Smooth muscle cell (in vitro differentiated cells): ENCODE measurements around the gene NHSL1. TPM values are rescaled to one million over a fixed set of nuclear protein-coding genes. Genes with fewer than 3 reads are reported as not detected.

Experiments used
- DNase-seq: peaks from one replicate; lab custom pipeline; 2025; ENCODE audit not compliant: unreplicated experiment; lab: John Stamatoyannopoulos, UW
- H2AFZ ChIP-seq: fragments of 200-600 bp; sonication (generic); 2 replicates; pipeline ENCODE4 v1.6.0; 2016; ENCODE audit warnings: antibody characterized with exemption, low read depth, mild to moderate bottlenecking
- H3F3A ChIP-seq: fragments of 200-600 bp; sonication (generic); 2 replicates; pipeline ENCODE4 v1.6.0; 2017; ENCODE audit warnings: antibody characterized with exemption, low read depth
- H3K27ac ChIP-seq: fragments of 200-600 bp; sonication (generic); 2 replicates; pipeline ENCODE4 v1.5.1; 2016; ENCODE audit warnings: low read depth, mild to moderate bottlenecking
- H3K27me3 ChIP-seq: fragments of 200-600 bp; sonication (generic); 2 replicates; pipeline ENCODE4 v1.6.1; 2016; ENCODE audit warnings: low read depth, mild to moderate bottlenecking
- H3K36me3 ChIP-seq: fragments of 200-600 bp; sonication (generic); 2 replicates; pipeline ENCODE4 v1.5.1; 2016; ENCODE audit warnings: low read depth
- H3K4me1 ChIP-seq: fragments of 200-600 bp; sonication (generic); 2 replicates; pipeline ENCODE4 v1.5.1; 2016; ENCODE audit warnings: low read depth
- H3K4me2 ChIP-seq: fragments of 200-600 bp; sonication (generic); 2 replicates; pipeline ENCODE4 v1.6.0; 2016; ENCODE audit warnings: mild to moderate bottlenecking
- H3K4me3 ChIP-seq: fragments of 200-600 bp; sonication (generic); 2 replicates; pipeline ENCODE4 v1.5.1; 2016; ENCODE audit warnings: mild to moderate bottlenecking
- H3K79me2 ChIP-seq: fragments of 200-600 bp; sonication (generic); 2 replicates; pipeline ENCODE4 v1.6.0; 2016; ENCODE audit warnings: low read depth, mild to moderate bottlenecking
- H3K9ac ChIP-seq: fragments of 200-600 bp; sonication (generic); 2 replicates; pipeline ENCODE4 v1.6.0; 2016; ENCODE audit warnings: low read depth
- H3K9me3 ChIP-seq: fragments of 200-600 bp; sonication (generic); replicated peaks from 2 replicates; pipeline ENCODE4 v1.5.1; 2016; ENCODE audit warnings: low read depth
- H4K20me1 ChIP-seq: fragments of 200-600 bp; sonication (generic); 2 replicates; pipeline ENCODE4 v1.6.0; 2016; ENCODE audit warnings: low read depth
- CTCF ChIP-seq: fragments of 200-600 bp; sonication (generic); IDR thresholded peaks from 2 replicates; pipeline ENCODE4 v1.5.1; 2017; ENCODE audit warnings: borderline replicate concordance, mild to moderate bottlenecking, antibody characterized with exemption; ENCODE audit not compliant: insufficient read depth, poor library complexity, severe bottlenecking
- WGBS: methylation state at CpG from one replicate; pipeline ENCODE4 v1.1.7; 2016; ENCODE audit warnings: low lambda C conversion rate; 5-methylcytosine and 5-hydroxymethylcytosine counted together
- polyA plus RNA-seq: library from polyadenylated mRNA; unstranded; fragments of >200 nt; fragmentation: Nextera tagmentation; extraction: Ambion mirVana; gene quantifications from 2 replicates; pipeline ENCODE4 v1.2.1, GENCODE V29; 2016
- total RNA-seq: library from RNA; depleted of rRNA; stranded (reverse); fragments of >200 nt; gene quantifications from 2 replicates; pipeline ENCODE4 v1.2.3, GENCODE V29; 2014

NHSL1 gene
- total and polyA plus RNA-seq, 2 experiments from 2014 or later = 6.6 to 7.2 TPM

- H3K9ac ChIP-seq = no peak overlapping the region
- H3F3A ChIP-seq = no peaks in the 10 kb centered on the region
- no peak for TF ChIP-seq CTCF
- H3K36me3 ChIP-seq = no peaks in the 10 kb centered on the region
- DNase-seq = no peak
- H3K4me1 ChIP-seq = no peaks in the 10 kb centered on the region
- H3K27me3 ChIP-seq = no peaks in the 10 kb centered on the region
- H4K20me1 ChIP-seq = peaks cover 18% of the 10 kb centered on the region
- 97% methylated on average over 3 of the region's 3 CpGs for WGBS
- H3K27ac ChIP-seq = no peak overlapping the region
- no peaks in the 10 kb centered on the region for H3K79me2 ChIP-seq
- no peak overlapping the region for H2AFZ ChIP-seq
- H3K4me3 ChIP-seq = no peak overlapping the region
- H3K4me2 ChIP-seq = no peak overlapping the region
- no peaks in the 10 kb centered on the region for H3K9me3 ChIP-seq
Observed at GRCh38 chr6:138451043-138451442, 48.3 kb downstream of the NHSL1 start.

- Histone ChIP-seq H3K27me3 (no peaks in the 10 kb centered on the region), H4K20me1 (peaks cover 18% of the 10 kb centered on the region), H3K27ac (no peak overlapping the region), H3K9ac (no peak overlapping the region), H3K79me2 (no peaks in the 10 kb centered on the region), H3K4me2 (no peak overlapping the region), H3F3A (no peaks in the 10 kb centered on the region), H2AFZ (no peak overlapping the region), H3K36me3 (no peaks in the 10 kb centered on the region), H3K4me1 (no peaks in the 10 kb centered on the region), H3K9me3 (no peaks in the 10 kb centered on the region), H3K4me3 (no peak overlapping the region)
- WGBS = 90% methylated on average over 3 of the region's 3 CpGs
- no peak for TF ChIP-seq CTCF
- DNase-seq = no peak
Observed at GRCh38 chr6:138450445-138450844, 48.8 kb downstream of the NHSL1 start.

- H3K9ac ChIP-seq = no peak overlapping the region
- no peak for TF ChIP-seq CTCF
- H3K36me3 ChIP-seq = no peaks in the 10 kb centered on the region
- H3F3A ChIP-seq = no peaks in the 10 kb centered on the region
- WGBS = 90% methylated on average over 6 of the region's 6 CpGs
- peaks cover 18% of the 10 kb centered on the region for H4K20me1 ChIP-seq
- no peaks in the 10 kb centered on the region for H3K27me3 ChIP-seq
- H3K9me3 ChIP-seq = no peaks in the 10 kb centered on the region
- no peak for DNase-seq
- no peaks in the 10 kb centered on the region for H3K79me2 ChIP-seq
- no peak overlapping the region for H3K27ac ChIP-seq
- no peaks in the 10 kb centered on the region for H3K4me1 ChIP-seq
- no peak overlapping the region for H3K4me2 ChIP-seq
- no peak overlapping the region for H2AFZ ChIP-seq
- H3K4me3 ChIP-seq = no peak overlapping the region
Observed at GRCh38 chr6:138446821-138447220, 52.5 kb downstream of the NHSL1 start.

- Histone ChIP-seq H2AFZ (no peak overlapping the region), H3K9ac (no peak overlapping the region), H3K4me3 (no peak overlapping the region), H3K79me2 (no peaks in the 10 kb centered on the region), H3K4me2 (no peak overlapping the region), H3K9me3 (no peaks in the 10 kb centered on the region), H3K27me3 (no peaks in the 10 kb centered on the region), H3K36me3 (peaks cover 5% of the 10 kb centered on the region), H4K20me1 (peaks cover 11% of the 10 kb centered on the region), H3F3A (no peaks in the 10 kb centered on the region), H3K4me1 (no peaks in the 10 kb centered on the region), H3K27ac (no peak overlapping the region)
- no peak for DNase-seq
- no peak for TF ChIP-seq CTCF
Observed at GRCh38 chr6:138443979-138444378, 55.3 kb downstream of the NHSL1 start.
